ENCODE data around the gene SNAP23. TPM values are rescaled to one million over a fixed set of nuclear protein-coding genes. Genes with fewer than 3 reads are reported as not detected.
A peak's percentile ranks its signal among the peaks of the same experiment; 100 is the strongest.

SNAP23 gene
- total and polyA plus RNA-seq, 7 donors = 12.9 to 42.2 (median 21.9) TPM

- peak overlapping the region; percentile 90 for H3K27ac ChIP-seq
- DNase-seq = no peak
- WGBS, 3 donors = 75 to 91% (median 87%) methylated on average over 4 of the region's 4 CpGs
- no peaks in the 10 kb centered on the region for H3K9me3 ChIP-seq
- peaks cover 73% of the 10 kb centered on the region for H3K4me1 ChIP-seq
- ATAC-seq = no peak
- H3K4me3 ChIP-seq = peak overlapping the region; percentile 57
- no peaks in the 10 kb centered on the region for H3K27me3 ChIP-seq (ENCODE audit: insufficient read depth in 3 of 3, low read length in 2 of 3)
- intact Hi-C loops (cut with DNase I) = no loop called here
- H3K36me3 ChIP-seq (ENCODE audit: insufficient read depth in 1 of 2, low read depth in 1 of 2) = peaks cover 4 to 58% of the 10 kb centered on the region in 2 donors
- no peak for TF ChIP-seq CTCF (IDR thresholded peaks at IDR 0.05)
These were observed 45.0 kb upstream of the SNAP23 start for GRCh38 chr15:42450425-42450790.

- Histone ChIP-seq H3K27me3 (ENCODE audit: insufficient read depth in 3 of 3, low read length in 2 of 3) (no peaks in the 10 kb centered on the region), H3K27ac (peak overlapping the region; percentile 90), H3K4me3 (peak overlapping the region; percentile 61), H3K9me3 (no peaks in the 10 kb centered on the region), H3K4me1 (peaks cover 63% of the 10 kb centered on the region), H3K36me3 (ENCODE audit: insufficient read depth in 1 of 2, low read depth in 1 of 2) (peaks cover 0 to 30% of the 10 kb centered on the region in 2 donors)
- no peak for DNase-seq
- 92 to 93% (median 92%) methylated on average over 3 of the region's 3 CpGs for WGBS, 3 donors
- no peak for TF ChIP-seq CTCF (IDR thresholded peaks at IDR 0.05)
- ATAC-seq = no peak
- intact Hi-C loops (cut with DNase I) = no loop called here
These were observed 41.6 kb upstream of the SNAP23 start for GRCh38 chr15:42453826-42454225.

- ATAC-seq (peak in 3 of 4 donors; percentile 27 to 65 (median 50)), DNase-seq (no peak)
- Histone ChIP-seq H3K4me3 (peak overlapping the region; percentile 61), H3K9me3 (no peaks in the 10 kb centered on the region), H3K4me1 (peaks cover 47% of the 10 kb centered on the region), H3K27ac (peak overlapping the region; percentile 90), H3K27me3 (ENCODE audit: insufficient read depth in 3 of 3, low read length in 2 of 3) (no peaks in the 10 kb centered on the region), H3K36me3 (ENCODE audit: insufficient read depth in 1 of 2, low read depth in 1 of 2) (peaks cover 0 to 11% of the 10 kb centered on the region in 2 donors)
- intact Hi-C loops (cut with DNase I) = loop anchor here (5.0 kb wide), 2 partner anchors 34 to 69 kb away; no protein-coding TSS in a partner anchor
- TF ChIP-seq CTCF (IDR thresholded peaks at IDR 0.05) = no peak
These were observed 38.9 kb upstream of the SNAP23 start for GRCh38 chr15:42456531-42456930.

GRCh38 chr15:42456971-42457370, 38.5 kb upstream of the SNAP23 start:
- Histone ChIP-seq H3K4me3 (peak overlapping the region; percentile 61), H3K36me3 (ENCODE audit: insufficient read depth in 1 of 2, low read depth in 1 of 2) (peaks cover 0 to 8% of the 10 kb centered on the region in 2 donors), H3K4me1 (peaks cover 45% of the 10 kb centered on the region), H3K9me3 (no peaks in the 10 kb centered on the region), H3K27ac (peak overlapping the region; percentile 90), H3K27me3 (ENCODE audit: insufficient read depth in 3 of 3, low read length in 2 of 3) (no peaks in the 10 kb centered on the region)
- DNase-seq (no peak), ATAC-seq (peak; percentile 72 to 87 (median 80))
- TF ChIP-seq CTCF (IDR thresholded peaks at IDR 0.05) = no peak
- WGBS, 3 donors = 6 to 10% (median 10%) methylated on average over 3 of the region's 3 CpGs
- intact Hi-C loops (cut with DNase I) = loop anchor here (5.0 kb wide), 2 partner anchors 35 to 70 kb away; no protein-coding TSS in a partner anchor
